Measurements from ENCODE around the gene HES4.
"Not testable (repeated sequence)": the region's sequence is repeated elsewhere in the genome, so short reads cannot be mapped to it uniquely, and the experiment has no call there.

Gene HES4

GRCh38 chr1:1033009-1033587 lies 33.2 kb upstream of the HES4 start:
- peak; percentile 88 for DNase-seq (ENCODE audit: low spot score)

- no peak for DNase-seq (ENCODE audit: low spot score)
Observed at GRCh38 chr1:1032424-1032823, 32.5 kb upstream of the HES4 start.

DNA sequence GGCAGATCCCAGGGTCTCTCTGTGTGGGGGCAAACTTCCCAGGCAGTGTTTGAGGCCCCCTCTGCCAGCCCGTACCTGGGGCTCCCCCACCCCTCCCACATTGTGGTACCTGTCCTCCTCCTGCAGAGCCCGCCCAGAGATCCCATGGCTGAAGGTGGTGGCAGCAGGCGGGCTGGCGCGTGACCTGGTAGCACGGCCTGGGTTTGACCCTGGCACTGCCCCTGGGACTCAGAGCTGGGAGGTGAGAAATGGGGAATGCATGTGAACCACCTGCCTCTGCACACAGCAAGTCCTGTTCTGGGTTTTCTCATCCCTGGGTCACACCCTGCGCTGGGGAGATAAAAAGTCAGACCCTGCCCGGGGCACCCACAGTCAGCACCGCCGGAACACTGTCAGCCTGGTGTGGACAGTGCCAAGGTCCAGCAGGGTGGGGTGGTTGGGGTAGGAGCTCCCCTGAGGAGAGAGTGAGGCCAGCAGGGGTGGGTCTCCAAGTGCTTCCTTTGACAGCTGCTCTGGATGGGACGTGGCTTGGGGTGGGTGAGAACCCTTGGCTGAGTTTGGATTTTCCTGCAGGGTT lies 31.9 kb upstream of the HES4 start:
- DNase-seq (ENCODE audit: low spot score) = no peak

DNA sequence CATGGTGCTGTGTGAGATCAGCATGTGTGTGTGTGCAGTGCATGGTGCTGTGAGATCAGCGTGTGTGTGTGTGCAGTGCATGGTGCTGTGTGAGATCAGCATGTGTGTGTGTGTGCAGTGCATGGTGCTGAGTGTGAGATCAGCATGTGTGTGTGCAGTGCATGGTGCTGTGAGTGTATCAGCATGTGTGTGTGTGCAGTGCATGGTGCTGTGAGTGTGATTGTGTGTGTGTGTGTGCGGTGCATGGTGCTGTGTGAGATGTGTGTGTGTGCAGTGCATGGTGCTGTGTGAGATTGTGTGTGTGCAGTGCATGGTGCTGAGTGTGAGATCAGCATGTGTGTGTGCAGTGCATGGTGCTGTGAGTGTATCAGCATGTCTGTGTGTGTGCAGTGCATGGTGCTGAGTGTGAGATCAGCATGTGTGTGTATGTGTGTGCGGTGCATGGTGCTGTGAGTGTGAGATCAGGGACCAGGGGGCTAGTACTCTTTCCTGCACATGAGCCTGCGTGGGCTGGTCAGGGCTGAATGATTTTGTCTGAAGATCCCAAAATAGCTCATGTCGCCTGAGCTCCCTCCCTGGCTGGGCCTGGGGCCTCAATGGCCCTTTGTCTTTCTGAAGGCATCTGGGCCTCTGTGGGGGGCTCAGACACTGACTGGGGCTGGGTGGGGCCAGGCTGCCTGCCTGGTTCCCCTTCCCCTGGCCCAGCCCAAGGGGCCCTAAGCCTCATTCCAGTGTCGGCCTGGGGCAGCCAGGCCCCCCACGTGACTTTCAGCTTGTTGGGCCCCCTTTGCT lies 31.2 kb upstream of the HES4 start:
- DNase-seq (ENCODE audit: low spot score) = not testable (repeated sequence)

GRCh38 chr1:1027791-1028190 lies 27.9 kb upstream of the HES4 start:
- DNase-seq (ENCODE audit: low spot score) = no peak

DNA sequence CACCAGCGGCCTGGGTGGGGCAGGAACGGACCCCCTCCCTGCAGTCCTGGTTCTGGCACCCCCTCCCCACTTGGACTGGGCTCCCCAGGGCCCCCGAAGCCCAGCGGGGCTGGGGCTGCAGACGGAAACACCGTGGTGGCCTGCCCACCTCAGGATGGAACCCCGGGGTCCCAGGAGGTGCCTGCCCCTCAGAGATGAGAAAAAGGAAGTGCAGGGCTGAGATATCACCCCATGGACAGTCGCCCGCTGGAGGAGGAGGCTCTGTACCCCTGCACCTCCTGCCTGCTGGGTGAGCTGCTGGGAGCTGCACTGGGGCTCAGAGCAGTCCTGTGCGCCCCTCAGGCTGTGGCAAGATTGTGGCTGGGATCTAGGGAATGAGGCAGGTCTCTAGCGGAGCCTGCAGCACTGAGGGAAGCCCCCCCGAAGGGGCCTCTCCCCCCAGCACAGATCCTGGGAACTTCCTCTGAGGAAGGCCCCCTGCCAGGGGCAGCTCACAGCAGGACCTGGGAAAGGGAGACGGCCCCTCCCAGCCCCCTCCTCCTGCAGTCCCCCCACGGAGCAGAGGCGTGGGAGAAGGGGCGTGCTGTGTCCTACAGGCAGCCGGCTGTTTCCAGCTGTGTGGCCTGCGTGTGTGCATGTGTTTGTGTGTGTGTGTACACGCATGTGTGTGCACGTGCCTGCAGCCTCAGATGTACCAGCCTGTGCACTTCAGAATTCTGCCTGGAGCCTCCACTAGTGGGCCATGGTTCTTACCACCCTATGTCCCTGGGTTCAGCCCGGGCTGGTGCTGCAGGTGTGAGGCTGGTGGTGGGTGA lies 26.9 kb upstream of the HES4 start:
- no peak for DNase-seq (ENCODE audit: low spot score)

DNA sequence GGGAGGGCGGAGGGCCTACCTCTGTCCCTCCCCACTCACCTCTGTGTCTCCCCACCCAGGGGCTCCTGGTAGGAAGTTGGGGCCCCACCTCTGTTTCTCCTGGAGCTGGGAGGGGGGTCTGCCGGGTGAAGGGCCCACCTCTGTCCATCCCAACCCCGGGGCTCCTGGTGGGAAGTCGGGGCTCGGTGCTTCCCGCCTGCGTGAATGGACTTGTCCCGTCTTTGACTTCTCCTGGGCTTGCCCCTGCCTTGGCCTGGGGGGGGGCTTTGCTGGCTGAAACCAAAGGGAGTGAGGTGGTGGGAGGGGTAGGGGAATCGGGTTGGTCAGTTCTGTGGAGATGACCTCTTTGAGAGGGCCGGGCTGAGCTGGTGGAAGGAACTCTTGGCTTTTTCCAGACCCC lies 25.8 kb upstream of the HES4 start:
- no peak for DNase-seq (ENCODE audit: low spot score)

DNA sequence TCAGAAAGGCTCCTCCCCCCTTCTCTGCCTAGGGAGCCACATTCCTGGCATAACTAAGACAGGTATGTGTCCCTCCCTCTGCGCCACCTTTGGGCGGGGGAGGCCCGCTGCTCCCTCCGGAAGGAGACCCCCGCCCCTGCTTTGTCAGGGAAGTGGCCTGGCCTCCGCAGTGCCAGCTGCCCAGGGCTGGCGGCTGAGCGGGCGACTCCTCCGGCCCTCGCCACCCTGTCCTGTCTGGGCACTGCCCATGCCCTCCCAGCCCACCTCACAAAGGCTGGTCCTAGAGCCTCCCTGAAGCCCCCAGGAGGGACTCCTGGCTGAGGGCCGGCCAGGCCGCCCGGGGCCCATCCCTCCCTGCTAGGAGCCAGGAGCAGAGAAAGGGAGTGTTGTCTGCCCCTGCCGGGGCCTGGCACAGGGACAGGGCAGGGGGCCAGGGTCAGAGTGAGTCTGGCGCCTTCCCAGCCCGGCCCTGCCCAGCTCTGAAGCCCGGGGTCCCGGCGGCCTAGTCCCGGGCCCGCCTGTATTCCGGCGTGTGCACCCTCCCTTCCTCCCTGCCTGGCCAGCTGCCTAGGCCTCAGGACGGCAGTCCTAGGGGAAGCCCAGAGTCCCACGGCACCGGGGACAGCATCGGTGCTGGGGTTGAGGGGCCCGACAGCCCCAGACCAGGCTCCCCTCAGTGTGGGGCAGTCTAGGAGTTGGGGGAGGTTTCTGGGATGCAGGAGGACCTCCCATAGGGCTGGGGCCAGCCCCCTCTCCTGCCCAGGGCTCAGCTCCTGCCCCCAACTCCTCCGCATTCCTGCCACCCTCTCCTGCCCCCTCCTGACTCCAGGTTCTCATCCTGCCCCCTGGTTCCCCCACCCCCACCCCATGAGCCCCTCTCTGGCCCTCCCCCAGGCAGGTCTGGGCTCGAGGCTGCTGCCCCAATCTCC lies 25.1 kb upstream of the HES4 start:
- no peak for DNase-seq (ENCODE audit: low spot score)

DNA sequence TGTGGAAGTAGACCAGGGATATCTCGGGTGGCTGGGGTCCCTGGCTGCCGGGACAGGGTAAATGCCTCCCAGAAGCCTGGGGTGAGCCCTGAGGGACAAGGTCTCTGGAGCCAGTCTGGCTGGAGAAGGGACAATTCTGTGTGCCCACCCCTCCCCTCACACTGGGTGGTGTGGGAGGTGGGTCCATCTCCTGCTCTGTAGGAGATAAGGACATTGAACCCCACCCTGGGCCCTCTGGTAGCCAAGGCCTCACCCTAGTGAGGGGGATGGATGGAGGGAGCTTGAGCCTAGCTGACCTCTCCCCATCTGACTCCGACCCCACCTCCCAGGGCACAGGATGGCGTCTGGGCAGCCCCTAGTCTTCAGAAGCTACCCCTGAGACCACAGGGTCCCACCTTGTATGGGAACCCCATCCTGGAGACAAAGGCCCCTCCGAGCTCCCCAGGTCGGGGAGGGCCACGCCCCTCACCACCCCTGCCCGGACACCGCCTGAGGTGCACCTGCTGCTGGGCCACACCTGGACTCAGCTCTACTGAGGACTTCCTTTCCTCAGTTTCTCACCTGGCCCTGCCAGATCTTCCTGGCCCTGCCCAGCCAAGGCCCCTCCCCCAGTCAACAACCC lies 24.4 kb upstream of the HES4 start:
- no peak for DNase-seq (ENCODE audit: low spot score)

GRCh38 chr1:1023700-1024099 lies 23.8 kb upstream of the HES4 start:
- DNase-seq (ENCODE audit: low spot score) = no peak

- DNase-seq (ENCODE audit: low spot score) = no peak
Observed at GRCh38 chr1:1022302-1023009, 22.6 kb upstream of the HES4 start.

DNA sequence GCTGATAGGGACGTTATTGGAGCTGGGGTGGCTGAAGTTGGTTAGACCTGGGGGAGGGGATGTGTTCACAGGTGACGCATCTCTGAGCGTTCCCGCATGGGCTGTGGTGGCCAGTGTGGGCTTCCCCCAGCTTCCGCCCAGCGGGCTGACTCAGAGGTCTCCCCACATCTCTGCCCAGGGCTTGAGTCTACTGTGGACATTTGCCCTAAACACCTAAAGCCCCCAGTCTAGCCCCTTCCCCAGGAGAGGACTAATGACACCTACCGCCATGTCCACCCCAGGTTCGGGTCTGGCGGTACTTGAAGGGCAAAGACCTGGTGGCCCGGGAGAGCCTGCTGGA lies 22.0 kb upstream of the HES4 start:
- no peak for DNase-seq (ENCODE audit: low spot score)

DNA sequence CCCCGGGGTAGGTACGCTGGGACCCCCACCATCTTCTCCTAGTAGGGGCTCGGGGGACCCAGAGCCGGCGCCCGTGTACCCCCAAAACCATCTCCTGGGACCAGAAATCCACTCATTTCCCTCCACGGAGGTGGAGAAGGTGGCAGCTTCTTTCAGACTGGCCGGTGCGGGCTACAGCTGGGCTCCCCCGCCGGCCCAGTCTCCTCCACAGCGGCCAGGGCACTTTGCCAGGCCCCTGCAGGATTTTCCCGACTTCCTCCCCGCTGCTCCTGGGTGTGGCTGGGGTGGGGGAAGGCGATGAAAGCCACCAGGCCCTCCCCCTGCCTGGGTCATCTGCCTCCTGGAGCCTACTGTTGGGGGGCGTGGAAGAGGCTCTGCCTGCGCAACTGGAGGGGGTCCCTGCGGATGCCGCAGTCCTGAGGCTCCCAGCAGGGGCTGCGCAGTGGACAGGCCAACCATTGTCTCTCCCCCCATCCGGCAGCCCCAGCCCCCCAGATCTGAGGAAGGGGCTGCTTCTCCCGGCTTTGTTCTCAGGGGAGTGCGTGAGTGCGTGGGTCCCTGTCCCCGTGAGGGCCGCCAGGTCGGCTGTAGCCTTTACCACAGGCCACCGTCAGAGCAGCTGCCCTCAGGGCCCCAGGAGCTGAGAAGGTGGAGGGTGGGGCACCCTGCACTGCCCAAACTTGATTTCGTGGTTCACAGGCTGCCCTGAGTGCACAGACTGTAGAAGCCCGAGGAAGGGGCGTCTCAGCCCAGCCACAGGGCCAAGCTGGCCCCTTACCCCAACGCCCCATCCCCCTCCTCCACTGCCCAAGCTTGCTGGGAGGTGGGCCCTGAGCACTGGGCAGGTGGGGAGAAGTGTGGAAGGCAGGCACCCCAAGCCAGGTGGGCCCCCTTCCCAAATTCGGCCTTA lies 21.4 kb upstream of the HES4 start:
- DNase-seq (ENCODE audit: low spot score) = no peak

GRCh38 chr1:1020415-1021009 lies 20.6 kb upstream of the HES4 start:
- no peak for DNase-seq (ENCODE audit: low spot score)

GRCh38 chr1:1020000-1020404 lies 20.1 kb upstream of the HES4 start, which contains the start of gene AGRN:
TSS of gene AGRN (plus strand) at chr1:1020120. CDS start at chr1:1020173, 53 bp downstream.
- no peak for DNase-seq (ENCODE audit: low spot score)

GRCh38 chr1:1019122-1019999 lies 19.5 kb upstream of the HES4 start:
- peak; percentile 90 for DNase-seq (ENCODE audit: low spot score)

- DNase-seq (ENCODE audit: low spot score) = not testable (repeated sequence)
Observed at GRCh38 chr1:1018321-1018685, 18.4 kb upstream of the HES4 start.

All from putamen (tissue), 1 donor.